K562 (cell line): Measurements from ENCODE around the gene C9orf50. TPM values are rescaled to one million over a fixed set of nuclear protein-coding genes. Genes with fewer than 3 reads are reported as not detected.

ENCODE experiments used
- ATAC-seq: fragments of 200-7000 bp; cut with Tn5 transposase; 3 replicates; pipeline ENCODE4 v1.9.1; 2020; ENCODE audit warnings: moderate library complexity
- BruUV-seq: library from RNA; stranded (reverse); fragments of 400-500 nt; replicated peaks from 2 replicates; lab custom pipeline; 2021; lab: Mats Ljungman, UMichigan
- CTCF ChIA-PET: fragments of 300-600 bp; formaldehyde crosslinking; extraction: SDS; loops from one replicate; lab custom pipeline; 2021; ENCODE audit warnings: low intra/inter-chr PET ratio; lab: Yijun Ruan, JAX
- POLR2A ChIA-PET: fragments of 300-600, 350-650 bp; sonication (Branson Sonifier 250); formaldehyde crosslinking; extraction: SDS; loops from one replicate; lab custom pipeline; 2021; ENCODE audit warnings: antibody characterized with exemption, inconsistent platforms; lab: Yijun Ruan, JAX
- DNase-seq, 4 experiments: peaks; one replicate each; pipeline versions ENCODE4 v3.0.0 to v3.0.0-alpha.2; 2011 to 2018; ENCODE audit warnings: low spot score in 3 of 4, mixed read lengths in 3 of 4; ENCODE audit errors: extremely low read depth in 1 of 4
- FAIRE-seq: peaks from 2 replicates; lab custom pipeline; 2011; peaks lifted over from hg19 to GRCh38; lab: Jason Lieb, UNC
- H2AFZ ChIP-seq: 2 replicates; pipeline ENCODE4 v1.6.0; 2011; ENCODE audit warnings: low read depth, low read length, control low read depth, inconsistent platforms
- H3K27ac ChIP-seq: fragments of 200-600 bp; 3 replicates; pipeline ENCODE4 v1.8.0; 2011; ENCODE audit warnings: low read depth, mild to moderate bottlenecking, control low read depth, inconsistent platforms, low read length, moderate library complexity, mixed read lengths; ENCODE audit errors: extremely low read depth
- H3K27me3 ChIP-seq, 2 experiments: fragments of 300-600 bp in 1 of 2; 2 replicates in 1 of 2; 3 replicates in 1 of 2; pipeline versions ENCODE4 v1.6.0 to v1.8.0; 2011; ENCODE audit warnings: inconsistent platforms in 2 of 2, low read length in 2 of 2, mild to moderate bottlenecking in 1 of 2, mixed read lengths in 1 of 2, moderate library complexity in 1 of 2; ENCODE audit not compliant: control insufficient read depth in 2 of 2, insufficient read depth in 2 of 2
- H3K36me3 ChIP-seq: fragments of 300-600 bp; 3 replicates; pipeline ENCODE4 v1.8.0; 2011; ENCODE audit warnings: mild to moderate bottlenecking, low read length, inconsistent platforms; ENCODE audit not compliant: control insufficient read depth, insufficient read depth
- H3K4me1 ChIP-seq, 2 experiments: fragments of 200-600 bp in 1 of 2; replicated peaks in 1 of 2; 2 replicates in 1 of 2; 3 replicates in 1 of 2; pipeline versions ENCODE4 v1.5.1 to v1.8.0; 2011; ENCODE audit warnings: inconsistent platforms in 2 of 2, low read length in 2 of 2, mild to moderate bottlenecking in 1 of 2, mixed read lengths in 1 of 2, moderate library complexity in 1 of 2; ENCODE audit not compliant: control insufficient read depth in 2 of 2, insufficient read depth in 2 of 2
- H3K4me2 ChIP-seq: 2 replicates; pipeline ENCODE4 v1.6.1; 2011; ENCODE audit warnings: low read length, control low read depth, inconsistent platforms, mixed read lengths; ENCODE audit not compliant: insufficient read depth
- H3K4me3 ChIP-seq: fragments of 200-600 bp; sonication (generic), shearing (Covaris generic); 2 replicates; pipeline ENCODE4 v1.5.1; 2016; ENCODE audit warnings: control low read depth, inconsistent platforms
- H3K79me2 ChIP-seq: fragments of 200-600 bp; 3 replicates; pipeline ENCODE4 v1.8.0; 2011; ENCODE audit warnings: low read length, inconsistent platforms; ENCODE audit not compliant: control insufficient read depth, insufficient read depth
- H3K9ac ChIP-seq, 2 experiments: 2 replicates each; pipeline versions ENCODE4 v1.6.0 to v1.6.1; 2011; ENCODE audit warnings: low read depth in 2 of 2, low read length in 2 of 2, control low read depth in 1 of 2, inconsistent platforms in 1 of 2, mild to moderate bottlenecking in 1 of 2, mixed read lengths in 1 of 2; ENCODE audit not compliant: insufficient read depth in 1 of 2
- H3K9me1 ChIP-seq: one replicate; pipeline ENCODE4 v1.6.0; 2011; ENCODE audit warnings: inconsistent platforms, mild to moderate bottlenecking, low read length, moderate library complexity; ENCODE audit not compliant: control insufficient read depth, insufficient read depth
- H3K9me3 ChIP-seq: replicated peaks from 2 replicates; pipeline ENCODE4 v1.5.1; 2011; ENCODE audit warnings: low read depth, low read length, inconsistent platforms; ENCODE audit not compliant: control insufficient read depth, insufficient read depth
- H4K20me1 ChIP-seq: replicated peaks from 2 replicates; pipeline ENCODE4 v1.6.1; 2011; ENCODE audit warnings: low read length, inconsistent platforms, mixed read lengths; ENCODE audit not compliant: control insufficient read depth, insufficient read depth
- COPS2 ChIP-seq: fragments of 450-650 bp; conservative IDR thresholded peaks from 2 replicates; pipeline ENCODE4 v1.6.1; 2016; ENCODE audit warnings: mild to moderate bottlenecking, moderate library complexity
- IRF1 ChIP-seq: sonication (generic); formaldehyde crosslinking; IDR thresholded peaks from 2 replicates; pipeline ENCODE4 v1.8.0; 2022; ENCODE audit warnings: missing genetic modification reagents, mild to moderate bottlenecking, borderline replicate concordance
- NR4A1 ChIP-seq, 2 experiments: fragments of 250-450 bp in 1 of 2; fragments of 450-650 bp in 1 of 2; sonication (Bioruptor Pico) in 1 of 2; IDR thresholded peaks; 2 replicates each; pipeline versions ENCODE4 v1.4.0 to v1.6.1; 2016 to 2020; ENCODE audit warnings: mild to moderate bottlenecking in 2 of 2, missing compliant biosample characterization in 1 of 2, missing genetic modification characterization in 1 of 2, moderate library complexity in 1 of 2
- SIRT6 ChIP-seq: IDR thresholded peaks from one replicate; pipeline ENCODE4 v1.6.1; 2012; ENCODE audit warnings: low read depth, mild to moderate bottlenecking, control low read depth, inconsistent platforms, low read length, moderate library complexity
- WGBS: fragments of 100-300 bp; shearing (Covaris generic); methylation state at CpG from one replicate; pipeline ENCODE4 v1.1.6; 2016; ENCODE audit warnings: low coverage, mixed read lengths; ENCODE audit not compliant: insufficient coverage; ENCODE audit errors: missing lambda C conversion rate; 5-methylcytosine and 5-hydroxymethylcytosine counted together
- in situ Hi-C: fragments of 300-500 bp; cut with MboI; formaldehyde crosslinking; loops from 4 replicates; pipeline ENCODE4 v1.15.0; 2018; ENCODE audit warnings: inconsistent platforms, mixed read lengths
- intact Hi-C: fragments of 100-400 bp; cut with micrococcal nuclease; formaldehyde crosslinking; loops from 2 replicates; pipeline ENCODE4 v1.14.2; 2022
- polyA plus RNA-seq, 8 experiments: library from polyadenylated mRNA; depleted of rRNA in 4 of 8; stranded (reverse) in 5 of 8; unstranded in 3 of 8; fragments of >200 nt; fragmentation: Nextera tagmentation in 2 of 8; fragmentation: Illumina TruSeq in 1 of 8; extraction: Ambion mirVana in 2 of 8; extraction: Trizol in 1 of 8; gene quantifications; 2 replicates each; pipeline versions ENCODE4 v1.2.1 to v1.2.3, GENCODE V29; 2011 to 2014; ENCODE audit warnings: inconsistent platforms in 1 of 8, missing spikeins in 1 of 8
- total RNA-seq, 7 experiments: library from RNA; depleted of rRNA in 6 of 7; stranded (reverse); fragments of >200 nt in 6 of 7; fragmentation: Illumina TruSeq in 2 of 7; extraction: Trizol in 2 of 7; gene quantifications; 2 replicates each; pipeline versions ENCODE4 v1.2.1 to v1.2.3, GENCODE V29; 2011 to 2021; ENCODE audit warnings: low replicate concordance in 1 of 7
- TF ChIP-seq, protein P1 (sequence below): fragments of 450-650 bp; formaldehyde crosslinking; IDR thresholded peaks from 2 replicates; pipeline ENCODE4 v1.4.0; 2022; ENCODE audit warnings: mild to moderate bottlenecking, moderate library complexity

C9orf50 gene
- total and polyA plus RNA-seq, 9 of the 15 experiments (the other 6 are each of a cell fraction or from before 2014, with no cell fraction given) = not detected

GRCh38 chr9:129667378-129667777, 46.5 kb upstream of the C9orf50 start:
- H3K4me2 ChIP-seq = no peak overlapping the region
- H3K27me3 ChIP-seq = peaks cover 19 to 55% of the 10 kb centered on the region in 2 experiments
- H3K36me3 ChIP-seq = no peaks in the 10 kb centered on the region; the same call in 2 of the 3 replicates
- peaks cover 9% of the 10 kb centered on the region; the same call in 1 of the 2 replicates for H4K20me1 ChIP-seq
- TF ChIP-seq IRF1 (CRISPR knock-in tag) (no peak), COPS2 (no peak), NR4A1 (CRISPR knock-in tag; IDR thresholded peaks at IDR 0.05) (no peak), NR4A1 (tag; IDR thresholded peaks at IDR 0.05) (no peak), SIRT6 (no peak)
- TF ChIP-seq, protein P1, sequence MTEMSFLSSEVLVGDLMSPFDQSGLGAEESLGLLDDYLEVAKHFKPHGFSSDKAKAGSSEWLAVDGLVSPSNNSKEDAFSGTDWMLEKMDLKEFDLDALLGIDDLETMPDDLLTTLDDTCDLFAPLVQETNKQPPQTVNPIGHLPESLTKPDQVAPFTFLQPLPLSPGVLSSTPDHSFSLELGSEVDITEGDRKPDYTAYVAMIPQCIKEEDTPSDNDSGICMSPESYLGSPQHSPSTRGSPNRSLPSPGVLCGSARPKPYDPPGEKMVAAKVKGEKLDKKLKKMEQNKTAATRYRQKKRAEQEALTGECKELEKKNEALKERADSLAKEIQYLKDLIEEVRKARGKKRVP = no peak
- H3K4me3 ChIP-seq = no peak overlapping the region
- H3K27ac ChIP-seq = no peak overlapping the region
- no peak for DNase-seq
- H3K9ac ChIP-seq = no peak overlapping the region
- in situ Hi-C loops = loop anchor here (10.0 to 25.0 kb wide), 2 partner anchors 670 to 757 kb away; no protein-coding TSS in a partner anchor
- ATAC-seq = no peak
- CTCF ChIA-PET = no interaction called here
- peaks cover 3% of the 10 kb centered on the region for H3K9me1 ChIP-seq
- BruUV-seq = no TSS peak
- H2AFZ ChIP-seq = no peak overlapping the region
- H3K9me3 ChIP-seq = no peaks in the 10 kb centered on the region
- FAIRE-seq = no peak
- POLR2A ChIA-PET = no interaction called here
- no peaks in the 10 kb centered on the region for H3K79me2 ChIP-seq
- 2% methylated on average over 10 of the region's 11 CpGs for WGBS
- intact Hi-C loops = no loop called here
- peaks cover 0 to 35% of the 10 kb centered on the region in 2 experiments; a peak in 2 of 5 replicates for H3K4me1 ChIP-seq
